Endometrial microvascular endothelial cells (primary cell): ENCODE data around the gene KRTAP5-5. TPM values are rescaled to one million over a fixed set of nuclear protein-coding genes. Genes with fewer than 3 reads are reported as not detected.
"Not testable (repeated sequence)": the region's sequence is repeated elsewhere in the genome, so short reads cannot be mapped to it uniquely, and the experiment has no call there.

Experiments
- in situ Hi-C: cut with HindIII; loops from 2 replicates; pipeline ENCODE4 v1.10.0; 2017; ENCODE audit warnings: low sequenced_read_pairs, low pct_unique_long_range_greater_than_20kb; ENCODE audit errors: inconsistent ontology term
- total RNA-seq: library from RNA; depleted of rRNA; stranded (reverse); fragments of >200 nt; gene quantifications from one replicate; pipeline ENCODE4 v1.2.3, GENCODE V29; 2015; ENCODE audit errors: inconsistent ontology term

The KRTAP5-5 gene
- total RNA-seq, 1 donor from 2014 or later: not detected

GRCh38 chr11:1604181-1604580, 25.4 kb upstream of the KRTAP5-5 start:
- in situ Hi-C loops: no loop called here

GRCh38 chr11:1604711-1605110, 24.9 kb upstream of the KRTAP5-5 start:
- in situ Hi-C loops: no loop called here

- in situ Hi-C loops: not testable (repeated sequence)
Measured at GRCh38 chr11:1605923-1606322, 23.7 kb upstream of the KRTAP5-5 start.

GRCh38 chr11:1607156-1607845, 22.3 kb upstream of the KRTAP5-5 start:
- in situ Hi-C loops: not testable (repeated sequence)

GRCh38 chr11:1607901-1608300, 21.7 kb upstream of the KRTAP5-5 start:
- in situ Hi-C loops: not testable (repeated sequence)

- in situ Hi-C loops: no loop called here
Measured at GRCh38 chr11:1608363-1608762, 21.2 kb upstream of the KRTAP5-5 start, which contains the start of gene KRTAP5-3. Gene KRTAP5-3 (minus strand): TSS chr11:1608463. CDS start chr11:1608385, 78 bp downstream.

- in situ Hi-C loops: no loop called here
Measured at GRCh38 chr11:1618231-1618630, 11.3 kb upstream of the KRTAP5-5 start.

- in situ Hi-C loops: no loop called here
Measured at GRCh38 chr11:1619449-1619848, 10.1 kb upstream of the KRTAP5-5 start.

GRCh38 chr11:1622086-1622485, 7.5 kb upstream of the KRTAP5-5 start, which contains the start of gene KRTAP5-4:
Gene KRTAP5-4 (minus strand): TSS chr11:1622138. CDS start chr11:1622093, 45 bp downstream.
- in situ Hi-C loops: no loop called here

GRCh38 chr11:1623716-1624115, 5.9 kb upstream of the KRTAP5-5 start:
- in situ Hi-C loops: no loop called here

- in situ Hi-C loops: no loop called here
Measured at GRCh38 chr11:1624621-1625020, 5.0 kb upstream of the KRTAP5-5 start.

GRCh38 chr11:1625541-1625940, 4.0 kb upstream of the KRTAP5-5 start:
- in situ Hi-C loops: no loop called here

GRCh38 chr11:1628506-1629325, 859 bp upstream of the KRTAP5-5 start:
- in situ Hi-C loops: no loop called here

- in situ Hi-C loops: no loop called here
Measured at GRCh38 chr11:1630271-1630670, 696 bp downstream of the KRTAP5-5 start.

- in situ Hi-C loops: no loop called here
Measured at GRCh38 chr11:1631066-1631568, 1.5 kb downstream of the KRTAP5-5 start.

GRCh38 chr11:1632053-1632714, 2.6 kb downstream of the KRTAP5-5 start:
- in situ Hi-C loops: no loop called here

- in situ Hi-C loops: no loop called here
Measured at GRCh38 chr11:1633864-1634263, 4.3 kb downstream of the KRTAP5-5 start.

GRCh38 chr11:1636291-1636950, 6.8 kb downstream of the KRTAP5-5 start:
- in situ Hi-C loops: no loop called here

GRCh38 chr11:1637628-1638027, 8.1 kb downstream of the KRTAP5-5 start:
- in situ Hi-C loops: no loop called here
